GM18951 (cell line): ENCODE measurements around the gene SPAG7.

Source experiments
- POLR2A ChIP-seq: IDR thresholded peaks from 4 replicates; pipeline ENCODE4 v1.6.1; 2011; ENCODE audit warnings: mild to moderate bottlenecking; ENCODE audit not compliant: insufficient read length, insufficient read depth; ENCODE audit errors: extremely low read depth
- in situ Hi-C: fragments of 300-500 bp; cut with MboI; formaldehyde crosslinking; loops from one replicate; pipeline ENCODE4 v1.12.0; 2022; ENCODE audit warnings: low sequenced_read_pairs, mixed read lengths, inconsistent platforms; ENCODE audit not compliant: unreplicated experiment

The SPAG7 gene, protein sequence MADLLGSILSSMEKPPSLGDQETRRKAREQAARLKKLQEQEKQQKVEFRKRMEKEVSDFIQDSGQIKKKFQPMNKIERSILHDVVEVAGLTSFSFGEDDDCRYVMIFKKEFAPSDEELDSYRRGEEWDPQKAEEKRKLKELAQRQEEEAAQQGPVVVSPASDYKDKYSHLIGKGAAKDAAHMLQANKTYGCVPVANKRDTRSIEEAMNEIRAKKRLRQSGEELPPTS

GRCh38 chr17:4967539-4968485 is at the start of gene SPAG7:
TSS of gene SPAG7 (minus strand) at chr17:4967817. CDS start at chr17:4967804, 13 bp downstream.
- peak; percentile 76 for TF ChIP-seq POLR2A
- in situ Hi-C loops, result no loop called here

- in situ Hi-C loops, result no loop called here
- TF ChIP-seq POLR2A, result no peak
These were observed 46.7 kb upstream of the SPAG7 start for GRCh38 chr17:5014357-5014756.

GRCh38 chr17:5011928-5012327 is 44.3 kb upstream of the SPAG7 start:
- TF ChIP-seq POLR2A, result no peak
- in situ Hi-C loops, result no loop called here

DNA sequence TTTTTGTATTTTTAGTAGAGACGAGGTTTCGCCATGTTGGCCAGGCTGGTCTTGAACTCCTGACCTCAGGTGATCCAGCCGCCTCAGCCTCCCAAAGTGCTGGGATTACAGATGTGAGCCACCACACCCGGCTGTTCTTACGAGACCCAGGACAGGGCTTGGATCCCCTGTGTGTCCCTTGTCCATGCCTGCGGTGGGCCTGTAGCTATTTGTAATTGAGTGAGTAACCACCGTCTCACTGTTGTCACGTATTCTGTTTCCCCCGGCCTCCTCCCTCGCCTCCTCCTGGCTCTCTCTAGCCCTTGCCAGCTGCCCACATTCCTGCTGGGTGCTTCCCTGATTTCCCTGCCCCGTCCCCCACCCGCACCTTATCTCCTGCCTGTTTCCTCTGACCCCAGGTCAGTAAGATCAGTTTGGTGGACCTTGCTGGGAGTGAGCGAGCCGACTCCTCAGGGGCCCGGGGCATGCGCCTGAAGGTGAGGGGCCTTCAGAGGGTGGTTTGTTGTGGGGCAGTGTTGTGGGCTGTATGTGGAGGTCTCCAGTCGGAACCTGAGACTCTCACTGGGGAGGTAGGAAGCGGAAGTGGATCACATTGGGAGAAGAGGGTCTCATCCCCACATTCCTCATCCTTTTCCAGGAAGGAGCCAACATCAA is 35.7 kb upstream of the SPAG7 start:
- no peak for TF ChIP-seq POLR2A
- in situ Hi-C loops, result no loop called here

DNA sequence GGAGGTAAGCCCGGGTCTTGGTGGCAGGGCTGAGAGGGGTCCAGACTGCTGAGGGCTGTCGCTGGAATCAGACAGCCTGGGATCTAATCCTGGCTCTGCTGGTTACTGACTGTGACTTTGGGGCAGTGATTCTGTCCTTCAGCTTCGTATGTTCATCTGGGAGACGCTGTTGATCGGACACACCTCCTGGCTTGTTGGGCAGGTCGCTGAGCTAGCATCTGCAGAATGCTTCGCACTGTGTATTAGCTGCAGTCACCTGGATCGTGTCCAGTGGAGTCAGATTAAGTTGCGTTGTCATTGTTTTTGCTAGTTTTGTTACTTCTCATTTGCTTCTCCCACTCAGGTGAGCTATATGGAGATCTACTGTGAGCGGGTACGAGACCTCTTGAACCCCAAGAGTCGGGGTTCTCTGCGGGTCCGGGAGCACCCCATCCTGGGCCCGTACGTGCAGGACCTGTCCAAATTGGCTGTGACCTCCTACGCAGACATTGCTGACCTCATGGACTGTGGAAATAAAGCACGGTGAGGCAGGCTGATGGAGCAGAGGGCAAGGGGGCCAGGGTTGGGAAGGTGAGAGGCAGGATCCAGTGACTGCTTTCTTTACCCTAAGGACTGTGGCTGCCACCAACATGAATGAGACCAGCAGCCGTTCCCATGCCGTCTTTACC is 34.6 kb upstream of the SPAG7 start:
- in situ Hi-C loops, result no loop called here
- TF ChIP-seq POLR2A, result no peak

GRCh38 chr17:5000237-5000639 is 32.6 kb upstream of the SPAG7 start:
- in situ Hi-C loops, result no loop called here
- no peak for TF ChIP-seq POLR2A

DNA sequence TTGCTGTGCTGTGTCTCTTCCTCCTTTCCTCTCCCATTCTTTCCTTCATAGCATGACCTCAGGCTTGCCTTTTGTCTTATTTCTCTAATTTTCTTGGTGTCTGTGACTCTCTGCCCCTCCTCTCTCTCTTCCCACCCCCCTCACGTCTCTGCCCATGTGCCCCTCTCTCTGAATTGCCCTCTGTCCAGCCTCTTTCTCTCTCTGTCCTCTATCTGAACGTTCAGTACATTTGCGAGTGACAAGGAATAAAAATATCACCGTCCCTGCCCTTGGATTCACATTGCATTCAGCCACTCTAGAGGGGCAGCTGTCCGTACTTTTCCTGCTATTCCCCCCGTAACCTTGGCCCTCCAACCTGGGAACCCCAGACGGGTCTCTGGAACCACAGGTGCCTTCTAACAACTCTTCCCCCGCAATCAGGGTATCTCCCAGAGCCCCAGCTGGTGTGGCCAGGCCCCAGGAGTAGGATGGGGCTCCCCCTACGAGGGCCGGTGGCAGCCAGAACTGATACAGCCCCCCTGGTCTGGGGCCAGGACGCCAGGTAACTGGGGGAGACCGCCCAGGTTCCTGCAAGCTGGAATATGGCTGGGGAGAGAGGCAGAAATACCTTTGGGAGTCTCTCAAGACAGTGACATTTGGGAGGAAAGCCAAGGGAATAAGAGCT is 31.9 kb upstream of the SPAG7 start:
- TF ChIP-seq POLR2A, result no peak
- in situ Hi-C loops, result no loop called here

DNA sequence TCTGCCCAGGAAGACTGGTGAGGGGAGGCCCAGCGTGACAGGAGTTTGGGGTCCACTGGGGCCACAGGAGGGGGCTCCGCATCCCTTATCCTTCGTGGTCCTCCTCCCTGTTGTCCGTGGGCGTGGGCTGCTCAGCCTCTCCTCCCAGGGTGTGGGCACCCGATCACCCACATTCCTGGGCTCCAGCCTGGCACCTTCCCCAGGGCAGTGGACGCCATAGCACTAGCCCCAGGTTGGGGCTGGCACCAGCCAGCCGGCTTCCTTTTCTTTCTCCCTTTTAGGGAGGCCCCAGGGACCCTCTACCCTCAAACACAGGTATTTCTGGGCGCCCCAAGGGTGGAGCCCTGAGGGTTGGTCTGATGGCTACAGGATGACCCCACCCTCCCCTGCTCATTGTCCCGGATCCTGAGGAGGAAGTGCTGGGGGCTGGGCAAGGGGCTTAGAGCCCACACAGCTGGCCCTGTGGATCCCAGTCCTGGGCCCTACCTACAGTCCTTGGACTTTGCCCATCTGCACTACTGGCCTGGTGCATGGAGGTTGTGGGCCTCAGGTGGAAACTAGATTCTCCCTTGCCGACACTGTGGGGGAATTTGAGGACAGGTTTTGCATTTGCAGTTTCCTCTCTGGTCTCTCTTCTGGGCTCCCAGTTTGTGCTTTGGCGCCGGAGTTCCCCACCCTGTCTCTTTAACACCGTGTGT is 31.3 kb upstream of the SPAG7 start:
- in situ Hi-C loops, result no loop called here
- TF ChIP-seq POLR2A, result peak; percentile 26

DNA sequence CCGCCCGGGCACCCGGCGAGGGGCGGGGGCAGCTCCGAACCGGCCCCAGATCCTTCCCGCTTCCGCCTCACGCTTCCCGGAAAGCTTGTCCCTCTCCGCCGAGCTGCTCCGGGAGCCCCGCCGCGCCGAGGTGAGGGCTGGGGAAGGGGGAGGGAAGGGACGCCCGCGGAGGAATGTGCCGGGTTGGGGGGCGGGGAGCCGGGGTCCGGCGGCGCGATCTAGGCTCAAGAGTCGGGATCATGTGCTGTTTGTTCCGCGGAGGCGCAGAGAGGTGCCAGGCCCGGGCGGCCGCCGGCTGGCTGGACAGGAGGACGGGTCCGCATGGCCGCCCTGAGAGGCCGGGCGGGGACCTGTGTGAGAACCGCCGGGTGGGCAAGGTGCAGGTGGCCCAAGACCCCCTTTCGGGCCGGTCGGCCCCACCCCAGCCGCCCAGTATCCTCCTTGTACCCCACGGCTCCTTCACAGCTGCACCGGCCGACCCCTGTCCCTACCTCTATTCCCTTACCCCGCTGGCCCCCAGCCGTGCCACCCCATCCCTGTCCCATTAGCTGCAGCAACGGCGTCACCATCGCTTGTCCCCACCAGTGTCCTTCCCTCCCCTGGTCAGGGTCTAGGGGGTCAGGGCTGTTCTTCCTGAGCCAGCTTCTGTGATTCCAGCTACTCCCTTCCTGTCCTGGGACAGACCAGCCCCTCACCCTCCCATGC is 30.6 kb upstream of the SPAG7 start:
- in situ Hi-C loops, result no loop called here
- TF ChIP-seq POLR2A, result peak; percentile 49

DNA sequence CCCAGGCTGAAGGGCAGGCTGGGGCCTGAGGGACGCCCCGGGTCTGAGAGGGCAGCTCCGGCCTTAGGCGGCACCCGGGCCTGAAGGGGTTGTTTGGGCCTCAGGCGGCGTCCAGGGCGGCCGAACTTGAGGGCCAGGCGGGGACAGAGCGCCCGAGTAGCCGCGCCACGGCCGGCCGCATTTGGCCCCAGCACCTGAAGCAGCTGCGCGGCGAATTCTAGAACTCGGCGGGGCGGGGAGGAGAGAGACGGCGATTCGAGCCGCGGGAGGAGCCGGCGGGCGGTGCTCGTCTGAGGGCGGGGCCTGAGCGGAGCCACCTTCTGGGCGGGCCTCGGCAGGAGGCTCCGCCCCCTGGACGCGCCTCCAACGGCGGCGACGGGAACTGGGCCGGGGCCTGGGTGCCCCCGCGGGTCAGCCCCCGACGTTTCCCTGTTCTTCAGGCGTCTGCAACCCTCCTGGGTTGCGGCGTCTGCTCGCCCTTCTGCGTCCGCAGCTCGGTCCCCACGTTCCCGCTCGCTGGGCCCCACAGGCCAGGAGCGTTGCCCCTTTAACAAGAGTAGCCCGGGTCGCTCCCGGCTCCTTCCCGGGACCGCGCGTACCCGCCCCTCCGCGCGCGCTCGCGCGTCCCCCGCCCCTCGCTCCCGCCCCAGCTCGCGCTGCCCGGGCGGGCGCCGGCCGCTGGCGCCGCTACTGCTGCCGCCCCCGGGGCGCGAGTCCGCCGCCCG is 29.8 kb upstream of the SPAG7 start, which contains the start of the genes INCA1 and KIF1C:
INCA1 (minus strand) TSS at position 221 of the 725 bp plus-strand sequence. CDS start 3,085 bp downstream, outside the sequence.
KIF1C (plus strand) TSS at position 649 of the 725 bp plus-strand sequence. CDS start 2,297 bp downstream, outside the sequence.
- in situ Hi-C loops, result no loop called here
- peak; percentile 58 for TF ChIP-seq POLR2A

GRCh38 chr17:4994081-4994595 is 26.5 kb upstream of the SPAG7 start:
- in situ Hi-C loops, result no loop called here
- TF ChIP-seq POLR2A, result no peak
